WTC11 (cell line): ENCODE measurements around the gene ZC3H8. TPM values are rescaled to one million over a fixed set of nuclear protein-coding genes. Genes with fewer than 3 reads are reported as not detected.

Experiments
- ATAC-seq: fragments of 200-7000 bp; cut with Tn5 transposase; 2 replicates; pipeline ENCODE4 v1.10.0; 2021; ENCODE audit warnings: mild to moderate bottlenecking, moderate library complexity
- CTCF ChIA-PET: fragments of 300-600 bp; sonication (Branson Sonifier 250); formaldehyde crosslinking; loops from one replicate; lab custom pipeline; 2021; ENCODE audit warnings: antibody characterized with exemption; lab: Charles Lee
- POLR2A ChIA-PET: fragments of 350-600 bp; sonication (Branson Sonifier 250); formaldehyde crosslinking; loops from one replicate; lab custom pipeline; 2021; ENCODE audit warnings: antibody characterized with exemption; lab: Charles Lee
- DNase-seq: peaks from one replicate; pipeline ENCODE4 v3.0.0; 2021; ENCODE audit warnings: low spot score
- H3K27ac Mint-ChIP-seq: 2 replicates; pipeline ENCODE4 v1.8.0; 2021; ENCODE audit warnings: mixed read lengths
- H3K27me3 Mint-ChIP-seq: 2 replicates; pipeline ENCODE4 v1.8.0; 2021; ENCODE audit warnings: low read depth, mild to moderate bottlenecking, moderate library complexity, mixed read lengths
- H3K36me3 Mint-ChIP-seq: 2 replicates; pipeline ENCODE4 v1.8.0; 2021; ENCODE audit warnings: mixed read lengths
- H3K4me1 Mint-ChIP-seq: 2 replicates; pipeline ENCODE4 v1.8.0; 2022; ENCODE audit warnings: mixed read lengths
- H3K4me3 Mint-ChIP-seq: 2 replicates; pipeline ENCODE4 v1.8.0; 2021; ENCODE audit warnings: mild to moderate bottlenecking, moderate library complexity, mixed read lengths
- H3K9me3 Mint-ChIP-seq: 2 replicates; pipeline ENCODE4 v1.8.0; 2021; ENCODE audit warnings: mixed read lengths
- ARID4B ChIP-seq: sonication (generic); formaldehyde crosslinking; IDR thresholded peaks from 2 replicates; pipeline ENCODE4 v1.8.0; 2023; ENCODE audit warnings: missing genetic modification reagents, mild to moderate bottlenecking, borderline replicate concordance
- ESRRA ChIP-seq: sonication (generic); formaldehyde crosslinking; IDR thresholded peaks from 2 replicates; pipeline ENCODE4 v1.8.1; 2022; ENCODE audit warnings: mild to moderate bottlenecking, missing genetic modification reagents, borderline replicate concordance
- FOXP1 ChIP-seq: sonication (generic); formaldehyde crosslinking; IDR thresholded peaks from 2 replicates; pipeline ENCODE4 v1.8.0; 2022; ENCODE audit warnings: missing genetic modification reagents, mild to moderate bottlenecking, moderate library complexity, borderline replicate concordance
- GRHL2 ChIP-seq: fragments of 250-450 bp; sonication (Bioruptor Pico); IDR thresholded peaks from 2 replicates; pipeline ENCODE4 v1.8.0; 2022; ENCODE audit warnings: mild to moderate bottlenecking, moderate library complexity; ENCODE audit not compliant: insufficient replicate concordance, severe bottlenecking
- NFE2L1 ChIP-seq: sonication (generic); formaldehyde crosslinking; IDR thresholded peaks from 2 replicates; pipeline ENCODE4 v1.8.1; 2023; ENCODE audit warnings: missing genetic modification reagents
- NFYB ChIP-seq: sonication (generic); formaldehyde crosslinking; conservative IDR thresholded peaks from 2 replicates; pipeline ENCODE4 v1.8.0; 2022; ENCODE audit warnings: low read depth, missing genetic modification reagents
- RORB ChIP-seq: fragments of 250-450 bp; sonication (Bioruptor Pico); IDR thresholded peaks from 2 replicates; pipeline ENCODE4 v1.9.0; 2021; ENCODE audit warnings: mild to moderate bottlenecking
- SOX15 ChIP-seq: fragments of 250-450 bp; sonication (Bioruptor Pico); IDR thresholded peaks from 2 replicates; pipeline ENCODE4 v1.9.0; 2021; ENCODE audit warnings: mild to moderate bottlenecking
- SP1 ChIP-seq: sonication (generic); formaldehyde crosslinking; conservative IDR thresholded peaks from 2 replicates; pipeline ENCODE4 v1.8.1; 2022; ENCODE audit warnings: missing genetic modification reagents
- ZNF263 ChIP-seq: sonication (generic); formaldehyde crosslinking; IDR thresholded peaks from 2 replicates; pipeline ENCODE4 v1.8.1; 2022; ENCODE audit warnings: low read depth, mild to moderate bottlenecking, moderate library complexity, missing genetic modification reagents
- total RNA-seq: library from RNA; stranded (reverse); gene quantifications from 3 replicates; pipeline ENCODE4 v1.2.3, GENCODE V29; 2021
- TF ChIP-seq, protein P1 (sequence below): sonication (generic); formaldehyde crosslinking; conservative IDR thresholded peaks from 2 replicates; pipeline ENCODE4 v1.8.1; 2022; ENCODE audit warnings: mild to moderate bottlenecking, missing genetic modification reagents
- TF ChIP-seq, protein P2 (sequence below): fragments of 250-450 bp; sonication (Bioruptor Pico); IDR thresholded peaks from 2 replicates; pipeline ENCODE4 v1.8.0; 2021; ENCODE audit warnings: mild to moderate bottlenecking
- TF ChIP-seq, protein P3 (sequence below): fragments of 250-450 bp; sonication (Bioruptor Pico); IDR thresholded peaks from 2 replicates; pipeline ENCODE4 v1.9.0; 2021; ENCODE audit warnings: mild to moderate bottlenecking, borderline replicate concordance

ZC3H8 gene
- total RNA-seq, 1 experiment from 2014 or later = 5.7 TPM

DNA sequence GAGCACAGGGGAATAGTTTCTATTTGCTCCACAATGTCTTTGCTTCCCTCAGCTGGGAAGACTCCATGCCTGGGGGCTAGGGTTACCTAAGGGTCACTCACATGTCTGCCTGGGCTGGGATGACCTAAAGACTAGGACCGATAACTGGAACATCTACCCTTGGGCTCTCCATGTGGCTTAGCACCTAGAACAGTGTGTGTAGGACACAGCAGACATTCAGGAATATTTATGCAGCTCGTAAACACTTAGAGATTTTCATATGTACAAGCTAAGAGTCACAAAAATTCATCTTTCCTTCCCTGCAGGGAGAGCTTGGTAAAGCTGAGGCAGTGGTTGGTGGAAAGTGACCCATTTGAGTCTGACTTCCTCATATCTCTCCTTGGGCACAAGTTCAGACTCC is 60.8 kb downstream of the ZC3H8 start:
- POLR2A ChIA-PET = interaction anchor here (1.2 kb wide), 1 partner anchor 384 kb away, joined by 9 read pairs; no protein-coding TSS in a partner anchor

GRCh38 chr2:112189001-112189556 is 65.8 kb downstream of the ZC3H8 start:
- H3K36me3 Mint-ChIP-seq = no peaks in the 10 kb centered on the region
- no peak overlapping the region for H3K27ac Mint-ChIP-seq
- CTCF ChIA-PET = no interaction called here
- TF ChIP-seq SOX15 (CRISPR knock-in tag) (no peak), GRHL2 (CRISPR knock-in tag) (no peak), ARID4B (CRISPR knock-in tag) (no peak), SP1 (no peak), ESRRA (CRISPR knock-in tag) (no peak), ZNF263 (CRISPR knock-in tag) (no peak), FOXP1 (CRISPR knock-in tag) (no peak)
- TF ChIP-seq, protein P1, sequence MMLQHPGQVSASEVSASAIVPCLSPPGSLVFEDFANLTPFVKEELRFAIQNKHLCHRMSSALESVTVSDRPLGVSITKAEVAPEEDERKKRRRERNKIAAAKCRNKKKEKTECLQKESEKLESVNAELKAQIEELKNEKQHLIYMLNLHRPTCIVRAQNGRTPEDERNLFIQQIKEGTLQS = no peak
- TF ChIP-seq, protein P2, sequence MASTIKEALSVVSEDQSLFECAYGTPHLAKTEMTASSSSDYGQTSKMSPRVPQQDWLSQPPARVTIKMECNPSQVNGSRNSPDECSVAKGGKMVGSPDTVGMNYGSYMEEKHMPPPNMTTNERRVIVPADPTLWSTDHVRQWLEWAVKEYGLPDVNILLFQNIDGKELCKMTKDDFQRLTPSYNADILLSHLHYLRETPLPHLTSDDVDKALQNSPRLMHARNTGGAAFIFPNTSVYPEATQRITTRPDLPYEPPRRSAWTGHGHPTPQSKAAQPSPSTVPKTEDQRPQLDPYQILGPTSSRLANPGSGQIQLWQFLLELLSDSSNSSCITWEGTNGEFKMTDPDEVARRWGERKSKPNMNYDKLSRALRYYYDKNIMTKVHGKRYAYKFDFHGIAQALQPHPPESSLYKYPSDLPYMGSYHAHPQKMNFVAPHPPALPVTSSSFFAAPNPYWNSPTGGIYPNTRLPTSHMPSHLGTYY (CRISPR knock-in tag) = no peak
- ATAC-seq (no peak), DNase-seq (no peak)
- no peaks in the 10 kb centered on the region for H3K27me3 Mint-ChIP-seq
- H3K9me3 Mint-ChIP-seq = peaks cover 14% of the 10 kb centered on the region
- peaks cover 2% of the 10 kb centered on the region; the same call in 1 of the 2 replicates for H3K4me1 Mint-ChIP-seq
- POLR2A ChIA-PET = no interaction called here
- H3K4me3 Mint-ChIP-seq = no peak overlapping the region

More for the DNA sequence above, 60.8 kb downstream of the ZC3H8 start:
- no peak overlapping the region for H3K4me3 Mint-ChIP-seq
- H3K4me1 Mint-ChIP-seq = no peaks in the 10 kb centered on the region
- ATAC-seq (no peak), DNase-seq (no peak)
- CTCF ChIA-PET = no interaction called here
- H3K27ac Mint-ChIP-seq = no peak overlapping the region
- TF ChIP-seq, protein P3, sequence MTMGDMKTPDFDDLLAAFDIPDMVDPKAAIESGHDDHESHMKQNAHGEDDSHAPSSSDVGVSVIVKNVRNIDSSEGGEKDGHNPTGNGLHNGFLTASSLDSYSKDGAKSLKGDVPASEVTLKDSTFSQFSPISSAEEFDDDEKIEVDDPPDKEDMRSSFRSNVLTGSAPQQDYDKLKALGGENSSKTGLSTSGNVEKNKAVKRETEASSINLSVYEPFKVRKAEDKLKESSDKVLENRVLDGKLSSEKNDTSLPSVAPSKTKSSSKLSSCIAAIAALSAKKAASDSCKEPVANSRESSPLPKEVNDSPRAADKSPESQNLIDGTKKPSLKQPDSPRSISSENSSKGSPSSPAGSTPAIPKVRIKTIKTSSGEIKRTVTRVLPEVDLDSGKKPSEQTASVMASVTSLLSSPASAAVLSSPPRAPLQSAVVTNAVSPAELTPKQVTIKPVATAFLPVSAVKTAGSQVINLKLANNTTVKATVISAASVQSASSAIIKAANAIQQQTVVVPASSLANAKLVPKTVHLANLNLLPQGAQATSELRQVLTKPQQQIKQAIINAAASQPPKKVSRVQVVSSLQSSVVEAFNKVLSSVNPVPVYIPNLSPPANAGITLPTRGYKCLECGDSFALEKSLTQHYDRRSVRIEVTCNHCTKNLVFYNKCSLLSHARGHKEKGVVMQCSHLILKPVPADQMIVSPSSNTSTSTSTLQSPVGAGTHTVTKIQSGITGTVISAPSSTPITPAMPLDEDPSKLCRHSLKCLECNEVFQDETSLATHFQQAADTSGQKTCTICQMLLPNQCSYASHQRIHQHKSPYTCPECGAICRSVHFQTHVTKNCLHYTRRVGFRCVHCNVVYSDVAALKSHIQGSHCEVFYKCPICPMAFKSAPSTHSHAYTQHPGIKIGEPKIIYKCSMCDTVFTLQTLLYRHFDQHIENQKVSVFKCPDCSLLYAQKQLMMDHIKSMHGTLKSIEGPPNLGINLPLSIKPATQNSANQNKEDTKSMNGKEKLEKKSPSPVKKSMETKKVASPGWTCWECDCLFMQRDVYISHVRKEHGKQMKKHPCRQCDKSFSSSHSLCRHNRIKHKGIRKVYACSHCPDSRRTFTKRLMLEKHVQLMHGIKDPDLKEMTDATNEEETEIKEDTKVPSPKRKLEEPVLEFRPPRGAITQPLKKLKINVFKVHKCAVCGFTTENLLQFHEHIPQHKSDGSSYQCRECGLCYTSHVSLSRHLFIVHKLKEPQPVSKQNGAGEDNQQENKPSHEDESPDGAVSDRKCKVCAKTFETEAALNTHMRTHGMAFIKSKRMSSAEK (CRISPR knock-in tag) = no peak
- TF ChIP-seq RORB (CRISPR knock-in tag) (no peak), NFYB (CRISPR knock-in tag) (no peak), NFE2L1 (CRISPR knock-in tag) (no peak)
- no peaks in the 10 kb centered on the region for H3K36me3 Mint-ChIP-seq
- no peaks in the 10 kb centered on the region for H3K9me3 Mint-ChIP-seq
- H3K27me3 Mint-ChIP-seq = no peaks in the 10 kb centered on the region
